Suprapubic skin (tissue), 3 donors: ENCODE measurements around the gene MLST8.

ENCODE experiments used
- CTCF ChIP-seq, 2 donors: fragments of 200-600 bp in 1 of 2; fragments of 450-650 bp in 1 of 2; sonication (generic) in 1 of 2; IDR thresholded peaks; one replicate each; pipeline ENCODE4 v1.5.1; 2016 to 2019; ENCODE audit warnings: antibody characterized with exemption in 2 of 2, mild to moderate bottlenecking in 1 of 2, moderate library complexity in 1 of 2
- POLR2A ChIP-seq, 2 donors: fragments of 450-650 bp; IDR thresholded peaks; one replicate each; pipeline ENCODE4 v1.6.1; 2017; ENCODE audit warnings: antibody characterized with exemption in 2 of 2, mild to moderate bottlenecking in 2 of 2, moderate library complexity in 2 of 2

GRCh38 chr16:2166263-2167067 lies 38.8 kb upstream of the MLST8 start:
- TF ChIP-seq CTCF (IDR thresholded peaks at IDR 0.05) (no peak), POLR2A (IDR thresholded peaks at IDR 0.05) (no peak)
